GM19193 (cell line): ENCODE measurements around the gene FHAD1.

ENCODE experiments used
- POLR2A ChIP-seq: IDR thresholded peaks from 4 replicates; pipeline ENCODE4 v1.6.1; 2011; ENCODE audit not compliant: insufficient read depth, insufficient read length; ENCODE audit errors: extremely low read depth

The FHAD1 gene

DNA sequence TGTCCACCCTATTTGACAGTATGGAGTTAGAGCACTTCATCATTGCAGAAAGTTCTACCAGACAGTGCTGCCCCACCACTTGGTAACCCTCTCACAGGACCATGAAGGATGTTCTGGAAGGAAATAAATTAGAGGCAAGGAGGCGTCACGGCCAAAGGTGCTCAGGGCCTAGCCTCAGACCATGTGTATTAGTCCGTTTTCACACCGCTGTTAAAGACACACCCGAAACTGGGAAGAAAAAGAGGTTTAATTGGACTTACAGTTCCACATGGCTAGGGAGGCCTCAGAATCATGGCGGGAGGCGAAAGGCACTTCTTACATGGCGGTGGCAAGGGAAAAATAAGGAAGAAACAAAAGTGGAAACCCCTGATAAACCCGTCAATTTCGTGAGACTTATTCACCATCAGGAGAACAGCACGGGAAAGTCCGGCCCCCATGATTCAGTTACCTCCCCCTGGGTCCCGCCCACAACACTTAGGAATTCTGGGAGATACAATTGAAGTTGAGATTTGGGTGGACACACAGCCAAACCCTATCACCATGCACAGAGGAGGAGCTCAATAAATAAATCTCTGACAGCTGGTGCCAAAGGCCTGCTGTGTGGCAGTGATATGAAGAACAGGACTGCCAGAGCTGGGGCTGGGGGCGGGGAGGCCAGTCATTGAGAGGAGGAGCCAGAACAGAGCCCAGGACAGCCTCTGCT lies 75.8 kb downstream of the FHAD1 start:
- no peak for TF ChIP-seq POLR2A

GRCh38 chr1:15323351-15323988 lies 76.4 kb downstream of the FHAD1 start:
- no peak for TF ChIP-seq POLR2A

- no peak for TF ChIP-seq POLR2A
These were observed 77.2 kb downstream of the FHAD1 start for GRCh38 chr1:15323989-15324868.

DNA sequence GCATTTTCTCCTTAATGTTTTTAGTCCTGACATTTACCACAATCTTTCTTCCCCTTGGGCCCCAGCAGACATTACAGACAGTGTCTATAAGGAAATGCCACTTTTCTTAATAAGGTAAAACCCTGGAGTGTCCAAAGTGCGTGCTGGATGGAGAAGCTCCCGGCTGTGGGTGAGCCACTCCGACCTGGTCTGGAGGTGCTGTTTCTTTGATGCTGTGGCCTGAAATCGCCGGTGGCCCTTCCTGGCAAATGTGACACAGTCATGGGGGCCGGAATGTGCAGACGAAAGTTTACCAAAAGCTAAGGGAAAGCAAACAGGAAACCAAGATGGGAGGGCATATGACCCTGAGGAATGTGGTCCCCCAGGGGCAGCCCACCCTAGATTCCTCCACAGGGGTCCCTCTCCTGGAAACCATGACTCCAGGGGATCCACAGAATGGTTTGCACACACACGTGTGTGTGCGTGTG lies 77.9 kb downstream of the FHAD1 start:
- no peak for TF ChIP-seq POLR2A

DNA sequence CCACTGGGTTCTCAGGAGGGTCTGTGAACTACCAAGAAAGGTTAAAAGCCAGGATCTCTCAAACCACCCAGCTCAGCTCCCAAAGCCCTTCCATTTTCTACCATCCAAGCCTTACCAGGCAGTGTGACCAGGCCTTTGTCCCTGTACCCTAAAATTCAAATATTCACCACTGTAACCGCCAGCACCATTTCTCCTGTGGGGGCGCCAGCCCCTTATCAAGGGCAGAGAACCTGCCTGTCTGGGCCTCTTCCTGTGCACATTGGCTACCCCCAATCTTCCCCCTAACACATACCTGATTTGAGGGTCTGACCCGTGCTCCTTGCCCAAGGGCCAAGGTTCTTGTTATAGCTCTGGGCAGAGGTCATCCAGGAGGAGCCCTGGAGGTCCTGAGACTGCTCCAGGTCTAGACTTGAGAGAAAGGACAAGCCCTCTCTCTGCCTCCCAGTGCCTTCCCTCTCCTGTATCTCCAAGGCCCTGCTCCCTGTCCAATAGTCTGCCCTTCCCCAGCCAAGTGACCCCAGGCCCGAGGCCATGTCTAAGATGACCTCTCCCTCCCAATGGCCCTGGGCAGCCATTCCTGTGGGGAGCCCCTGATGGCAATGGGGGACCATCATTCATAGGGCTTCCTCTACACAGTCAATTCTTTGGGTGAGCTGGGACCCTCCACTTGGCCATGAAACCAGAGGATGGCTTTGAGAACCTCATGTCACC lies 78.5 kb downstream of the FHAD1 start:
- no peak for TF ChIP-seq POLR2A

GRCh38 chr1:15326691-15327588 lies 79.9 kb downstream of the FHAD1 start:
- no peak for TF ChIP-seq POLR2A

- TF ChIP-seq POLR2A = no peak
These were observed 81.5 kb downstream of the FHAD1 start for GRCh38 chr1:15328351-15329103.

DNA sequence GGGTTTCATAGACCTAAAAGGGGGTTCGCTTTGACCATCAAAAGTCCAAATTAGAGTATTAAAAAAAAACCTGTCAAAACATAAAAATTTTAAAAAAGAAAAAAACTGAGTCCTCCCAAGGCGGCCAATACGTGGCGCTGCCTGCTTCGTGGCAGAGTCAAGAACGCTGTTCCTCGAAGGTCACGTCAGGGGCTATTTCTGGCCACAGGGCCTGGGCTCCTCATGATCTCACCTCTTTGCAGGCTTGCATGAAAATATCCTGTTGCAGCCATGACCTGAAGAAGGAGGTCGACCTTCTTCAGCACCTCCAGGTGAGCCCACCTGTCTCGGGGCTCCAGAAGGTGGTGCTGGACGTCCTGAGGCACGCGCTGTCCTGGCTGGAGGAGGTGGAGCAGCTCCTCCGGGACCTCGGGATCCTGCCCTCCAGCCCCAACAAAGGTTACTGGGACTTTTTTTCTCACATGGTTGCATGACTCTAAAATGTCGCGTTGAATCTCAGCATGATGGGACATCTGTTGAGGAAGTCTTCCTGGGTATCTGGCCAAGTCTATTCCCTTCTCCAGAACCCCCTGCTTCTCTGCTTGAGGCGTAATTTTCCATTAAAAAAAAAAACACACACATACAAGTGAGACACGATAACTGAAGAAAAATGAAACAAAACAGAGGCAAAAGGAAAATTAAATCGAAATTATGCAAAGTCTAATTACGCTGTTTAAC lies 82.2 kb downstream of the FHAD1 start:
- TF ChIP-seq POLR2A = no peak

GRCh38 chr1:15330028-15330427 lies 83.0 kb downstream of the FHAD1 start:
- no peak for TF ChIP-seq POLR2A

DNA sequence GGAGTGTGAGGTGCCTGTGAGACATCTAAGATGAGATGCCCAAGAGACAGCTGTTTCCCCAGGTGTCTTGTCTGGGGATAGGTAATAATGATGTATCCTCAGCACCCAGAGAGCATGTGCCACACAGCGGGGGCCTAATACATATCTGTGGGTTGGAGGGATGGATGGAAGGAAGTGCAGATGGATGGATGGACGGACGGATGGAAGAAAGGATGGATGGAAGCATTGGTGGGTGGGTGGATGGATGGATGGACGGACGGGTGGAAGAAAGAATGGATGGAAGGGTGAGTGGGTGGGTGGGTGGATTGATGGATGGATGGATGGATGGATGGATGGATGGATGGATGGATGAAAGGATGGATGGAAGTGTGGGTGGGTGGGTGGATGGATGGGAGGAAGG lies 84.2 kb downstream of the FHAD1 start:
- no peak for TF ChIP-seq POLR2A

DNA sequence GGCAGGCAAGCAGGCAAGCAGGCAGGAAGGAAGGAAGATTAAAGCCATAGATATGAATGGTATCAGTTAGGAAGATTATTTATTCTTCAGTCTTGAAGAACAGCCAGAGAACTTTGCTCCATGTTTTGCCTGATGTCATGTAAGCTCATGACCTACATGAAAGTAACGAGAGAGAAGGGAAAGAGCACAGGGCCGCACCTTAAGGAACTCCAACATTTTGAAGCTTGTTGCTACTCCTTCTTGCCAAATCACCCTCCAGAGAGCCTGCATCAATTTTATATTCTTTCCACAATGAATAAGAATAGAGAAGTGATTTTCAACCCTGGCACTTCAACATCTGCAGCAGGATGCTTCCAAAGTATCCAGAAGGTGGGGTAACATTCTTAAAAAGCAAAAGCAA lies 84.7 kb downstream of the FHAD1 start:
- TF ChIP-seq POLR2A = no peak

GRCh38 chr1:15332525-15332924 lies 85.5 kb downstream of the FHAD1 start:
- no peak for TF ChIP-seq POLR2A
